GM10248 (cell line): ENCODE data around the gene OSMR.
"Not testable (repeated sequence)": the region's sequence is repeated elsewhere in the genome, so short reads cannot be mapped to it uniquely, and the experiment has no call there.

ENCODE experiments used
- CTCF ChIA-PET: fragments of 300-600 bp; sonication (Branson Sonifier 250); formaldehyde crosslinking; extraction: SDS; loops from one replicate; lab custom pipeline; 2021; ENCODE audit warnings: antibody characterized with exemption; lab: Yijun Ruan, JAX
- POLR2A ChIA-PET: fragments of 350-650 bp; sonication (Branson Sonifier 250); formaldehyde crosslinking; extraction: SDS; loops from one replicate; lab custom pipeline; 2020; ENCODE audit warnings: antibody characterized with exemption; lab: Yijun Ruan, JAX
- DNase-seq: peaks from one replicate; pipeline ENCODE4 v3.0.0; 2012; ENCODE audit errors: extremely low spot score
- CTCF ChIP-seq: IDR thresholded peaks from 2 replicates; pipeline ENCODE4 v1.5.1; 2012; ENCODE audit warnings: mild to moderate bottlenecking, low read depth; ENCODE audit errors: extremely low read depth, missing control alignments, control extremely low read depth

Gene OSMR

GRCh38 chr5:38853753-38854470 lies 8.1 kb downstream of the OSMR start:
- TF ChIP-seq CTCF: no peak
- CTCF ChIA-PET: interaction anchor here (1.3 kb wide), 1 partner anchor 18 kb away, joined by 3 read pairs; no protein-coding TSS in a partner anchor
- DNase-seq: no peak
- POLR2A ChIA-PET: no interaction called here

- ChIA-PET POLR2A (no interaction called here), CTCF (no interaction called here)
- DNase-seq: no peak
Observed at GRCh38 chr5:38854907-38855306, 9.1 kb downstream of the OSMR start.

GRCh38 chr5:38856660-38857059 lies 10.8 kb downstream of the OSMR start:
- TF ChIP-seq CTCF: no peak
- POLR2A ChIA-PET: no interaction called here
- DNase-seq: no peak
- CTCF ChIA-PET: no interaction called here

More at GRCh38 chr5:38854907-38855306, 9.1 kb downstream of the OSMR start:
- no peak for TF ChIP-seq CTCF

- no peak for DNase-seq
- ChIA-PET POLR2A (no interaction called here), CTCF (no interaction called here)
- TF ChIP-seq CTCF: no peak
Observed at GRCh38 chr5:38858839-38859238, 13.0 kb downstream of the OSMR start.

GRCh38 chr5:38861986-38862770 lies 16.4 kb downstream of the OSMR start:
- CTCF ChIA-PET, DNase-seq, POLR2A ChIA-PET: not testable (repeated sequence)

GRCh38 chr5:38866362-38867031 lies 20.7 kb downstream of the OSMR start:
- POLR2A ChIA-PET: no interaction called here
- DNase-seq: no peak
- CTCF ChIA-PET: no interaction called here
- no peak for TF ChIP-seq CTCF
